Natural killer cell (primary cell): ENCODE measurements around the gene MAPK8IP3. TPM values are rescaled to one million over a fixed set of nuclear protein-coding genes. Genes with fewer than 3 reads are reported as not detected.

Experiments used
- ATAC-seq, 3 donors: fragments of 150-1000 bp in 2 of 3; fragments of 200-7000 bp in 1 of 3; cut with Tn5 transposase; 1 replicate in 1 of 3; 2 replicates in 2 of 3; pipeline ENCODE4 v1.10.0; 2021; ENCODE audit warnings: mild to moderate bottlenecking in 2 of 3, moderate library complexity in 2 of 3
- DNase-seq, 2 donors: peaks; one replicate each; pipeline versions ENCODE4 v3.0.0 to v3.0.0-alpha.2; 2013 to 2021; ENCODE audit warnings: mixed read lengths in 1 of 2
- H3K27ac ChIP-seq: one replicate; pipeline ENCODE4 v1.5.1; 2013; ENCODE audit warnings: mild to moderate bottlenecking, low read length
- H3K27me3 ChIP-seq: one replicate; pipeline ENCODE4 v1.6.1; 2013; ENCODE audit warnings: low read length; ENCODE audit not compliant: control insufficient read depth, insufficient read depth
- H3K36me3 ChIP-seq: one replicate; pipeline ENCODE4 v1.6.1; 2013; ENCODE audit warnings: low read length; ENCODE audit not compliant: control insufficient read depth, insufficient read depth
- H3K4me1 ChIP-seq: one replicate; pipeline ENCODE4 v1.6.1; 2013; ENCODE audit warnings: low read length; ENCODE audit not compliant: control insufficient read depth, insufficient read depth
- H3K4me3 ChIP-seq: one replicate; pipeline ENCODE4 v1.5.1; 2013; ENCODE audit warnings: low read length
- H3K9me3 ChIP-seq: one replicate; pipeline ENCODE4 v1.6.1; 2013; ENCODE audit warnings: low read length; ENCODE audit not compliant: control insufficient read depth, insufficient read depth
- H3K27ac Mint-ChIP-seq, 2 donors: one replicate each; pipeline ENCODE4 v1.8.0; 2022; ENCODE audit warnings: mild to moderate bottlenecking in 2 of 2, mixed read lengths in 2 of 2, moderate library complexity in 1 of 2
- H3K27me3 Mint-ChIP-seq, 2 donors: one replicate each; pipeline ENCODE4 v1.8.0; 2022; ENCODE audit warnings: low read depth in 2 of 2, mixed read lengths in 2 of 2
- H3K36me3 Mint-ChIP-seq: one replicate; pipeline ENCODE4 v1.8.0; 2022; ENCODE audit warnings: mixed read lengths
- H3K4me1 Mint-ChIP-seq, 2 donors: one replicate each; pipeline ENCODE4 v1.8.0; 2022; ENCODE audit warnings: mixed read lengths in 2 of 2
- H3K4me3 Mint-ChIP-seq: one replicate; pipeline ENCODE4 v1.8.0; 2022; ENCODE audit warnings: mild to moderate bottlenecking, moderate library complexity, mixed read lengths
- H3K9me3 Mint-ChIP-seq, 2 donors: one replicate each; pipeline ENCODE4 v1.8.0; 2022; ENCODE audit warnings: mixed read lengths in 2 of 2
- WGBS: methylation state at CpG from one replicate; pipeline ENCODE4 v1.1.7; 2013; ENCODE audit warnings: missing lambda C conversion rate; ENCODE audit not compliant: insufficient coverage; 5-methylcytosine and 5-hydroxymethylcytosine counted together
- intact Hi-C: fragments of 100-400 bp; cut with micrococcal nuclease; formaldehyde crosslinking; loops from one replicate; pipeline ENCODE4 v1.14.2; 2022
- total RNA-seq, 4 donors: library from RNA; stranded (reverse); fragments of 120-200 nt in 1 of 4; gene quantifications; one replicate each; pipeline versions ENCODE4 v1.2.3 to v1.2.4, GENCODE V29; 2013 to 2022
- TF ChIP-seq, protein P1 (sequence below): fragments of 200-600 bp; IDR thresholded peaks from one replicate; pipeline ENCODE4 v1.8.0; 2022; ENCODE audit warnings: antibody characterized with exemption

MAPK8IP3 gene
- total RNA-seq, 3 donors from 2014 or later (not counting 1 experiment from before 2014, with no cell fraction given): 272 to 291 (median 285) TPM

DNA sequence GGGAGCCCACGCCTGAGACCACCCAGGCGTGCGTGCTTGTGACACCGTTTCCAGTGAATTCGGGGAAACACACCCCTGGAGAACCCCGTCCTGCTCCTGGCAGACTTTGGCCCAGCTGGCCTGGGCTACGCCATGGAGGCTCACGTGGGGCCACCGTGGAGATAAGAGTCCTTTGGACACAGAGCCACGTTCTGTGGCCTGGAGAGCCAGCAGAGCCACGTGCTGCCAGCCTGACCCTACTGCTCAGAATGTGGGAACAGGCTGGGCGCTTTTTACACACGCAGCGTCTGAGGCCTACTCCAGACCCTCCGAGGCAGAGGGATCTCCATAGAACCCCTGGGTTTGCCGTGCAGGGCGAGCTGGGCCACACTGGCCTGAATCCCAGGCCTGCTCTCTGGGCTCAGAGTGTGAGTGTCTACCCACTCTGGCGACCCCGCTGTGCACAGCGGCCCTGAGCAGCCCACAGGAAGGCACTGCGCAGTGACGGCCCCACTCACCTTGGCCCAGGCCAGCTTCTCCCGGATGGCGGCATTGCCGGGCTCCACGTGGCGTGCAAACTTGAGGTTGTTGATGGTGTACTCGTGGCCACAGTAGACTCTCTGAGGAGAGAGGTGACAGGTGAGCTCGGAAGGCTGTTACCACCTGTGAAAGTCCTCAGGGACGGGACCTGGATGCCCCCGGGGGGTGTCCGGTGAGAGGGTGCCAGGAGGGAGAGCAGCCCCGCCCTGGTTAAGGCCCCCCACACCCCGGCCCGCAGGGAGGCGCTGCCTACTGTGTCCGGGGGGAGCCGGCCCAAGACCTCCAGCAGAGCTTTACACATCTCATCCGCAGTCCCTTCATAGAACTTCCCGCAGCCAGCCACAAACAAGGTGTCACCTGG lies 110.6 kb downstream of the MAPK8IP3 start:
- Histone ChIP-seq H3K9me3 (no peaks in the 10 kb centered on the region), H3K4me1 (no peaks in the 10 kb centered on the region), H3K27me3 (no peaks in the 10 kb centered on the region), H3K4me3 (no peak overlapping the region), H3K36me3 (peaks cover 37% of the 10 kb centered on the region), H3K27ac (no peak overlapping the region)
- Mint-ChIP-seq H3K27me3 (no peaks in the 10 kb centered on the region), H3K27ac (no peak overlapping the region), H3K4me1 (peaks cover 7 to 8% of the 10 kb centered on the region in 2 donors), H3K9me3 (no peaks in the 10 kb centered on the region), H3K36me3 (no peaks in the 10 kb centered on the region), H3K4me3 (no peak overlapping the region)
- intact Hi-C loops: no loop called here
- ATAC-seq (no peak), DNase-seq (no peak)
- WGBS: 96% methylated on average over 40 of the region's 40 CpGs
- TF ChIP-seq, protein P1, sequence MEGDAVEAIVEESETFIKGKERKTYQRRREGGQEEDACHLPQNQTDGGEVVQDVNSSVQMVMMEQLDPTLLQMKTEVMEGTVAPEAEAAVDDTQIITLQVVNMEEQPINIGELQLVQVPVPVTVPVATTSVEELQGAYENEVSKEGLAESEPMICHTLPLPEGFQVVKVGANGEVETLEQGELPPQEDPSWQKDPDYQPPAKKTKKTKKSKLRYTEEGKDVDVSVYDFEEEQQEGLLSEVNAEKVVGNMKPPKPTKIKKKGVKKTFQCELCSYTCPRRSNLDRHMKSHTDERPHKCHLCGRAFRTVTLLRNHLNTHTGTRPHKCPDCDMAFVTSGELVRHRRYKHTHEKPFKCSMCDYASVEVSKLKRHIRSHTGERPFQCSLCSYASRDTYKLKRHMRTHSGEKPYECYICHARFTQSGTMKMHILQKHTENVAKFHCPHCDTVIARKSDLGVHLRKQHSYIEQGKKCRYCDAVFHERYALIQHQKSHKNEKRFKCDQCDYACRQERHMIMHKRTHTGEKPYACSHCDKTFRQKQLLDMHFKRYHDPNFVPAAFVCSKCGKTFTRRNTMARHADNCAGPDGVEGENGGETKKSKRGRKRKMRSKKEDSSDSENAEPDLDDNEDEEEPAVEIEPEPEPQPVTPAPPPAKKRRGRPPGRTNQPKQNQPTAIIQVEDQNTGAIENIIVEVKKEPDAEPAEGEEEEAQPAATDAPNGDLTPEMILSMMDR: no peak

DNA sequence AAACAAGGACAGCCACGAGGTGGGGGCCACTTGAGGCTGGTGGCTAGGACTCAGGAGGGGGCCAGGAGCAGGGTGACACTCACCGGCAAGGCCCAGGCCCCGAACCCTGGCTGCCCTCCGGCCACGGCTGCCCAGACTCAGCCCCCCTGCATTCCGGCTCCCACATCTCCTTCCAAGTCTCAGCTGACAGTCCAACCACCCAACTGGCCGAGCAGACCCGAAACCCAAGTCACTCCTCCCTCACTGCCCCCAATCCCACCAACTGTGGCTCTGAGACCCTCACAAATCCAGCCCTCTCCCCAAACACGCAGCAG lies 111.2 kb downstream of the MAPK8IP3 start:
- intact Hi-C loops: no loop called here
- H3K4me1 Mint-ChIP-seq: peaks cover 7 to 8% of the 10 kb centered on the region in 2 donors
- Histone ChIP-seq H3K4me1 (no peaks in the 10 kb centered on the region), H3K4me3 (no peak overlapping the region), H3K27ac (no peak overlapping the region), H3K27me3 (no peaks in the 10 kb centered on the region), H3K9me3 (no peaks in the 10 kb centered on the region), H3K36me3 (peaks cover 42% of the 10 kb centered on the region)
- H3K4me3 Mint-ChIP-seq: no peak overlapping the region
- 93% methylated on average over 9 of the region's 9 CpGs for WGBS
- TF ChIP-seq, protein P1: no peak
- no peaks in the 10 kb centered on the region for H3K36me3 Mint-ChIP-seq
- no peaks in the 10 kb centered on the region for H3K27me3 Mint-ChIP-seq
- H3K9me3 Mint-ChIP-seq: no peaks in the 10 kb centered on the region
- H3K27ac Mint-ChIP-seq: no peak overlapping the region
- ATAC-seq (no peak), DNase-seq (no peak)

DNA sequence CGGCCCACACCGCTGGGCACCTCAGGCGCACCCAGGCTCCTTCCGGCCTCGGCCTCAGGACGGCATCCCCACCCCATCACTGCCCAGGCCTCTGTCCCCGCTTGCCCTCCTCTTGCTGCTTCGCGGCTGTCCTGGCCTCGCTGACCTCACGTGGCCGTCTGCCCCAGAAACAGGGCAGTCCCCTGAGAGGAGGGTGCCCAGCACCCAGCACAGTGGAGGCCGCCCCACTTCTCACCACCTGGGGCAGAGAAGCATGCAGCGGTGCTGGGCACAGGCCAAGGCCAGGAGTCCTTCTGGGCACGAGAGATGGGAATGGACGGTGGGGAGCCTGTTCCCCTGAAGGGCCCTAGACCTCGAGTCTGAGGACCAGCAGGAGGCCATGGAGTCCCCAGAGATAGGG lies 111.7 kb downstream of the MAPK8IP3 start:
- no peaks in the 10 kb centered on the region for H3K27me3 ChIP-seq
- Mint-ChIP-seq H3K36me3 (no peaks in the 10 kb centered on the region), H3K27me3 (no peaks in the 10 kb centered on the region), H3K9me3 (no peaks in the 10 kb centered on the region), H3K27ac (no peak overlapping the region), H3K4me1 (peaks cover 7 to 8% of the 10 kb centered on the region in 2 donors), H3K4me3 (no peak overlapping the region)
- H3K9me3 ChIP-seq: no peaks in the 10 kb centered on the region
- TF ChIP-seq, protein P1: no peak
- H3K4me1 ChIP-seq: no peaks in the 10 kb centered on the region
- intact Hi-C loops: no loop called here
- H3K36me3 ChIP-seq: peaks cover 47% of the 10 kb centered on the region
- ATAC-seq: no peak
- H3K27ac ChIP-seq: no peak overlapping the region
- H3K4me3 ChIP-seq: no peak overlapping the region
- WGBS: 96% methylated on average over 17 of the region's 17 CpGs
- no peak for DNase-seq
